Measurements from ENCODE around the gene APPBP2. TPM values are rescaled to one million over a fixed set of nuclear protein-coding genes. Genes with fewer than 3 reads are reported as not detected.
A peak's percentile ranks its signal among the peaks of the same experiment; 100 is the strongest.

APPBP2 gene
- polyA plus RNA-seq, 2 of the 4 experiments (the other 2 are of a cell fraction) = 31.6 to 32.1 TPM

DNA sequence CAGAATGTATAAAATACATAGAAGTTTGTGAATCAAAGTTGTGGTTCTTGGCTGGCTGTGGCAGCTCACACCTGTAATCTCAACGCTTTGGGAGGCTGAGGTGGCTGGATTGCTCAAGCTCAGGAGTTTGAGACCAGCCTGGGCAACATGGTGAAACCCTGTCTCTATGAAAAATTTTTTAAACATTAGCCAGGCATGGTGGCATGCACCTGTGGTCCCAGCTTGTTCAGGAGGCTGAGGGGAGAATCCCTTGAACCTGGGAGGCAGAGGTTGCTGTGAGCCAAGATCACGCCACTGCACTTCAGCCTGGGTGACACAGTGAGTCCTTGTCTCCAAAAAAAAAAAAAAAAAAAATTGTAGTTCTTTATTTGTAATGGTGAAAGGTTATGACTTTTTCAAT, 13.8 kb upstream of the APPBP2 start:
- DNase-seq (ENCODE audit: low read depth in 1 of 2, low spot score in 1 of 2) (no peak), ATAC-seq (no peak), FAIRE-seq (no peak)
- Histone ChIP-seq H3K4me2 (no peak overlapping the region), H3K4me1 (peaks cover 2% of the 10 kb centered on the region; the same call in 2 of the 3 replicates), H3K9me3 (no peaks in the 10 kb centered on the region), H3K4me3 (no peak overlapping the region), H3K27ac (no peak overlapping the region)
- ChIA-PET CTCF (interaction anchor here (0.6 to 1.9 kb wide), 2 partner anchors 30 to 400 kb away, joined by 4 to 14 read pairs; no protein-coding TSS in a partner anchor), POLR2A (no interaction called here)
- 87% methylated on average over 2 of the region's 2 CpGs for WGBS (ENCODE audit: missing lambda C conversion rate)
- TF ChIP-seq, protein P1, sequence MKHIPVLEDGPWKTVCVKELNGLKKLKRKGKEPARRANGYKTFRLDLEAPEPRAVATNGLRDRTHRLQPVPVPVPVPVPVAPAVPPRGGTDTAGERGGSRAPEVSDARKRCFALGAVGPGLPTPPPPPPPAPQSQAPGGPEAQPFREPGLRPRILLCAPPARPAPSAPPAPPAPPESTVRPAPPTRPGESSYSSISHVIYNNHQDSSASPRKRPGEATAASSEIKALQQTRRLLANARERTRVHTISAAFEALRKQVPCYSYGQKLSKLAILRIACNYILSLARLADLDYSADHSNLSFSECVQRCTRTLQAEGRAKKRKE (CRISPR knock-in tag; IDR thresholded peaks at IDR 0.05; ENCODE audit: low read depth) = no peak
- TF ChIP-seq JUNB (IDR thresholded peaks at IDR 0.05) (no peak), FOSB (CRISPR knock-in tag; IDR thresholded peaks at IDR 0.05) (no peak), TP53 (CRISPR knock-in tag; IDR thresholded peaks at IDR 0.05) (no peak)

DNA sequence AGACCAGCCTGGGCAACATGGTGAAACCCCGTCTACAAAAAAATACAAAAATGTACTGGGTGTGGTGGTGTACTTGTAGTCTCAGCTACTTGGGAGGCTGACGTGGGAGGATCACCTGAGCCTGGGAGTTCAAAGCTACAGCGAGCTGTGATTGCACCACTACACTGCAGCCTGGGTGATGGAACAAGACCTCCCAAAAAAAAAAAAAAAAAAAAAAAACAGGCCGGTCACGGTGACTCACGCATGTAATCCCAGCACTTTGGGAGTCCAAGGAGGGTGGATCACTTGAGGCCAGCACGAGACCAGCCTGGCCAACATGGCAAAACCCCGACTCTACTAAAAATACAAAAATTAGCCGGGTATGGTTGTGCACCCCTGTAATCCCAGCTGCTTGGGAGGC, 12.7 kb upstream of the APPBP2 start:
- Histone ChIP-seq H3K4me2 (no peak overlapping the region), H3K27ac (no peak overlapping the region), H3K4me1 (peaks cover 10% of the 10 kb centered on the region; the same call in 2 of the 3 replicates), H3K9me3 (no peaks in the 10 kb centered on the region), H3K4me3 (no peak overlapping the region)
- CTCF ChIA-PET = interaction anchor here (0.8 to 1.4 kb wide), 2 partner anchors 11 to 98 kb away, joined by 3 to 4 read pairs; no protein-coding TSS in a partner anchor
- TF ChIP-seq, protein P2, sequence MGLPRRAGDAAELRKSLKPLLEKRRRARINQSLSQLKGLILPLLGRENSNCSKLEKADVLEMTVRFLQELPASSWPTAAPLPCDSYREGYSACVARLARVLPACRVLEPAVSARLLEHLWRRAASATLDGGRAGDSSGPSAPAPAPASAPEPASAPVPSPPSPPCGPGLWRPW (IDR thresholded peaks at IDR 0.05) = no peak
- TF ChIP-seq HOXA7 (CRISPR knock-in tag; IDR thresholded peaks at IDR 0.05) (no peak), CHD4 (IDR thresholded peaks at IDR 0.05; ENCODE audit: borderline replicate concordance) (no peak), FOSL2 (IDR thresholded peaks at IDR 0.05) (no peak), FOSL2 (CRISPR knock-in tag; IDR thresholded peaks at IDR 0.05) (no peak), EHMT2 (IDR thresholded peaks at IDR 0.05; ENCODE audit: low read depth) (no peak), CBX2 (IDR thresholded peaks at IDR 0.05; ENCODE audit: borderline replicate concordance, low read depth) (no peak)
- TF ChIP-seq, protein P3, sequence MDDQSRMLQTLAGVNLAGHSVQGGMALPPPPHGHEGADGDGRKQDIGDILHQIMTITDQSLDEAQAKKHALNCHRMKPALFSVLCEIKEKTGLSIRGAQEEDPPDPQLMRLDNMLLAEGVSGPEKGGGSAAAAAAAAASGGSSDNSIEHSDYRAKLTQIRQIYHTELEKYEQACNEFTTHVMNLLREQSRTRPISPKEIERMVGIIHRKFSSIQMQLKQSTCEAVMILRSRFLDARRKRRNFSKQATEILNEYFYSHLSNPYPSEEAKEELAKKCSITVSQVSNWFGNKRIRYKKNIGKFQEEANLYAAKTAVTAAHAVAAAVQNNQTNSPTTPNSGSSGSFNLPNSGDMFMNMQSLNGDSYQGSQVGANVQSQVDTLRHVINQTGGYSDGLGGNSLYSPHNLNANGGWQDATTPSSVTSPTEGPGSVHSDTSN (IDR thresholded peaks at IDR 0.05) = no peak
- ATAC-seq = no peak
- DNase-seq (ENCODE audit: low read depth in 1 of 2, low spot score in 1 of 2) = no peak
- WGBS (ENCODE audit: missing lambda C conversion rate) = 70% methylated on average over 9 of the region's 9 CpGs
- no peak for FAIRE-seq
- POLR2A ChIA-PET = no interaction called here

DNA sequence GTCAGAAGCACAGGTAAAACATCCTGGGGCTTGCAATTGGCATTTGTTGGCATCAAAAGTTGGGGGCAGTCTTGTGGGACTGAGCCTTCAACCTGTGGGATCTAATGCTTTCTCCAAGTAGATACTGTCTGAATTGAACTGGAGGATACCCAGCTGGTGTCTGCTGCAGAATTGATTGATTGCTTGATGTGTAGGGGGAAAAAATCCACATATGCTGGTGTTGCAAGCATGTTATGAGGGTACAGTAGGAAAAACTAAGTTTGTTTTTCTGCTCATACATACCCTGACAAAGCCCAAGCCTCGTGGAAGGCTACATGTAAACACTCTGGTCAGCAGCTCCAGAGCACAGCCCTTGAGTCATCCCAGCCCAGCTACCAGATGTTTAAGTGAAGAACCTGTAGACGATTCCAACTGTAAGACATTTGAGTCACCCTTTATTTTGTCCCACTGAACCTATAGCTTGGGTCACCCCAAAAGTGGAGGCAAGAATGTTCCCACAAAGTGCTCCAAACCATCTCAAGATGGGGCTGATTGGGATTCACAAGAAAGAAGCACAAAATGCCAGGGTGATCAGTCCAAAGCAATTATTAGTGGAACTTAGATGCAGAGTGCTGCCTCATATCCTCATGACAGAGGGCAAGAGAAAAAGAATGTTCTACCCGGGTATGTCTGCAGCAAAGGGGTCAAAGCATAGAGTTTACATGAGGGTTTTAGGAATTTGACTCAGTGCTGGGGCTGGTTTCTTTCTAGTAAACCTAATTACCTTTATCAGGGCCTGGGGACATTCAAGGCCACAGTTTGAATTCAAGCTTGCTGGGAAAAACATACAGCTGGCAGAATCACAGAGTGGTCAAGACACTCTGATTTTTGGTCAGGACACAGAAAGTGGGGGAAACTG, 9.6 kb upstream of the APPBP2 start:
- ChIA-PET CTCF (interaction anchor here (0.6 to 1.4 kb wide), 5 partner anchors 9 to 59 kb away, joined by 3 to 4 read pairs (median 3); no protein-coding TSS in a partner anchor), POLR2A (interaction anchor here (2.2 kb wide), 1 partner anchor 10 kb away, joined by 7 read pairs; the partner anchor contains the start of gene APPBP2)
- ATAC-seq (peak; percentile 50 to 55; a peak in 4 of 6 replicates), DNase-seq (ENCODE audit: low read depth in 1 of 2, low spot score in 1 of 2) (no peak), FAIRE-seq (no peak)
- Histone ChIP-seq H3K4me3 (no peak overlapping the region), H3K4me1 (peaks cover 10% of the 10 kb centered on the region; the same call in 2 of the 3 replicates), H3K27ac (no peak overlapping the region), H3K9me3 (no peaks in the 10 kb centered on the region), H3K4me2 (no peak overlapping the region)
- WGBS (ENCODE audit: missing lambda C conversion rate) = 25% methylated on average over 3 of the region's 3 CpGs
- TF ChIP-seq, protein P4, sequence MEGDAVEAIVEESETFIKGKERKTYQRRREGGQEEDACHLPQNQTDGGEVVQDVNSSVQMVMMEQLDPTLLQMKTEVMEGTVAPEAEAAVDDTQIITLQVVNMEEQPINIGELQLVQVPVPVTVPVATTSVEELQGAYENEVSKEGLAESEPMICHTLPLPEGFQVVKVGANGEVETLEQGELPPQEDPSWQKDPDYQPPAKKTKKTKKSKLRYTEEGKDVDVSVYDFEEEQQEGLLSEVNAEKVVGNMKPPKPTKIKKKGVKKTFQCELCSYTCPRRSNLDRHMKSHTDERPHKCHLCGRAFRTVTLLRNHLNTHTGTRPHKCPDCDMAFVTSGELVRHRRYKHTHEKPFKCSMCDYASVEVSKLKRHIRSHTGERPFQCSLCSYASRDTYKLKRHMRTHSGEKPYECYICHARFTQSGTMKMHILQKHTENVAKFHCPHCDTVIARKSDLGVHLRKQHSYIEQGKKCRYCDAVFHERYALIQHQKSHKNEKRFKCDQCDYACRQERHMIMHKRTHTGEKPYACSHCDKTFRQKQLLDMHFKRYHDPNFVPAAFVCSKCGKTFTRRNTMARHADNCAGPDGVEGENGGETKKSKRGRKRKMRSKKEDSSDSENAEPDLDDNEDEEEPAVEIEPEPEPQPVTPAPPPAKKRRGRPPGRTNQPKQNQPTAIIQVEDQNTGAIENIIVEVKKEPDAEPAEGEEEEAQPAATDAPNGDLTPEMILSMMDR (IDR thresholded peaks at IDR 0.05) = no peak
- no peak for TF ChIP-seq SREBF2 (IDR thresholded peaks at IDR 0.05)

Data from A549 (cell line).